OCI-LY7 (cell line): ENCODE results near the gene KCNH1.

Experiments
- CTCF ChIP-seq: fragments of 200-600 bp; sonication (generic); conservative IDR thresholded peaks from 2 replicates; pipeline ENCODE4 v1.5.1; 2014; ENCODE audit warnings: mild to moderate bottlenecking, antibody characterized with exemption, low read length, moderate library complexity, mixed read lengths
- EZH2phosphoT487 ChIP-seq: fragments of 200-600 bp; sonication (generic); IDR thresholded peaks from 2 replicates; pipeline ENCODE4 v1.6.1; 2018; ENCODE audit warnings: low read depth, borderline replicate concordance, mild to moderate bottlenecking, mixed run types, antibody characterized with exemption, low read length, moderate library complexity, mixed read lengths

GRCh38 chr1:211182746-211183145, 48.8 kb upstream of the KCNH1 start:
- no peak for TF ChIP-seq CTCF
- no peak for TF ChIP-seq EZH2phosphoT487
